ENCODE results near the gene TPI1. TPM values are rescaled to one million over a fixed set of nuclear protein-coding genes. Genes with fewer than 3 reads are reported as not detected.

The TPI1 gene
- total and polyA plus RNA-seq, 2 of the 8 experiments (the other 6 are each of a cell fraction or from before 2014, with no cell fraction given), result 910 to 3,018 TPM

- no peak overlapping the region for H2BK20ac ChIP-seq (ENCODE audit: low read length)
- H3K27ac ChIP-seq (ENCODE audit: low read depth, low read length), result no peak overlapping the region
- H3K79me1 ChIP-seq (ENCODE audit: low read depth, low read length), result peaks cover 2% of the 10 kb centered on the region
- H3K23me2 ChIP-seq (ENCODE audit: low read depth, low read length), result peaks cover 13% of the 10 kb centered on the region
- H2BK15ac ChIP-seq (ENCODE audit: low read length), result no peak overlapping the region
- no peak overlapping the region for H2AK5ac ChIP-seq (ENCODE audit: low read depth, low read length)
- H3K9me3 ChIP-seq (ENCODE audit: insufficient read depth in 2 of 2, low read depth in 1 of 2, low read length in 1 of 2), result no peaks in the 10 kb centered on the region
- FAIRE-seq, result no peak
- peaks cover 9 to 38% (median 27%) of the 10 kb centered on the region in 4 experiments; a peak in 7 of 8 replicates for H3K36me3 ChIP-seq (ENCODE audit: control insufficient read depth in 2 of 4, insufficient read depth in 4 of 4, low read length in 3 of 4)
- no peak overlapping the region for H3K4ac ChIP-seq (replicated peaks; ENCODE audit: insufficient read length, low read depth, low read length)
- no peak overlapping the region for H2BK12ac ChIP-seq (ENCODE audit: low read depth, low read length)
- H4K8ac ChIP-seq (ENCODE audit: extremely low read depth, insufficient read depth, low read length), result no peak overlapping the region; the same call in 1 of the 2 replicates
- no peak overlapping the region for H3K23ac ChIP-seq (ENCODE audit: insufficient read length)
- no peak overlapping the region for H2AFZ ChIP-seq (ENCODE audit: low read length)
- no peak overlapping the region for H4K91ac ChIP-seq (replicated peaks; ENCODE audit: insufficient read length, low read length)
- WGBS, 2 experiments (ENCODE audit: extremely low coverage in 1 of 2, insufficient coverage in 1 of 2, insufficient read length in 1 of 2, insufficient replicate concordance in 2 of 2, low coverage in 1 of 2, low lambda C conversion rate in 2 of 2, missing lambda C conversion rate in 1 of 2), result 91% methylated on average over 10 of the region's 10 CpGs; no CpG with 5 or more reads in 1 of the 2 experiments
- H4K5ac ChIP-seq (ENCODE audit: insufficient read length, low read depth, low read length), result no peak overlapping the region
- peak overlapping the region; percentile 79 to 94 (median 88); a peak in 7 of 8 replicates for H3K4me3 ChIP-seq (ENCODE audit: extremely low read depth in 1 of 4, insufficient read depth in 2 of 4, low read depth in 3 of 4, low read length in 4 of 4)
- CTCF ChIA-PET (ENCODE audit: partially characterized antibody), result interaction anchor here (1.8 to 19.8 kb wide), 3 partner anchors 16 to 294 kb away, joined by 4 to 292 read pairs (median 10); partner anchors contain the start of genes GNB3 and P3H3
- H3K9ac ChIP-seq (replicated peaks in 1 of 4; ENCODE audit: extremely low read depth in 1 of 4, low read depth in 3 of 4, low read length in 3 of 4), result peak overlapping the region in 1 of 4 experiments; percentile 55; a peak in 3 of 7 replicates
- no peak overlapping the region for H2BK120ac ChIP-seq (replicated peaks; ENCODE audit: low read depth, low read length)
- H3K18ac ChIP-seq (ENCODE audit: extremely low read depth, low read length), result no peak overlapping the region
- no peak overlapping the region for H3K56ac ChIP-seq (replicated peaks; ENCODE audit: insufficient read length, low read depth, low read length)
- no peaks in the 10 kb centered on the region for H3K27me3 ChIP-seq (replicated peaks in 1 of 4; ENCODE audit: control insufficient read depth in 3 of 4, extremely low read depth in 1 of 4, insufficient read depth in 3 of 4, low read length in 3 of 4)
- H2BK5ac ChIP-seq (ENCODE audit: low read depth, low read length), result peak overlapping the region; percentile 60; the same call in 1 of the 2 replicates
- POLR2A ChIA-PET (ENCODE audit: partially characterized antibody), result interaction anchor here (1.0 to 25.7 kb wide), 6 partner anchors 17 to 379 kb away, joined by 3 to 588 read pairs (median 25); partner anchors contain the start of genes C12orf57, GAPDH, GNB3 and GPR162
- H3K14ac ChIP-seq (ENCODE audit: insufficient read length), result no peak overlapping the region
- peaks cover 0 to 14% (median 3%) of the 10 kb centered on the region in 4 experiments; a peak in 5 of 7 replicates for H3K4me1 ChIP-seq (replicated peaks in 1 of 4; ENCODE audit: control insufficient read depth in 3 of 4, insufficient read depth in 4 of 4, low read length in 3 of 4)
- DNase-seq (ENCODE audit: low read depth in 1 of 2, low spot score in 2 of 2), result no peak
- H4K20me1 ChIP-seq (replicated peaks in 1 of 2; ENCODE audit: control insufficient read depth in 1 of 2, insufficient read depth in 2 of 2, low read length in 2 of 2), result peaks cover 0 to 3% of the 10 kb centered on the region in 2 experiments
- peaks cover 0 to 29% of the 10 kb centered on the region in 2 experiments; a peak in 2 of 4 replicates for H3K79me2 ChIP-seq (ENCODE audit: control insufficient read depth in 1 of 2, insufficient read depth in 2 of 2, low read length in 2 of 2)
- H3K4me2 ChIP-seq (ENCODE audit: insufficient read depth in 1 of 2, low read depth in 2 of 2, low read length in 2 of 2), result peak overlapping the region; percentile 65 to 96
- TF ChIP-seq CREB1 (IDR thresholded peaks at IDR 0.05) (no peak), JUND (IDR thresholded peaks at IDR 0.05; ENCODE audit: low read length) (no peak), KDM4A (IDR thresholded peaks at IDR 0.05; ENCODE audit: low read depth, low read length, severe bottlenecking) (no peak), GTF2F1 (IDR thresholded peaks at IDR 0.05; ENCODE audit: borderline replicate concordance, low read depth, low read length) (no peak), KDM5A (IDR thresholded peaks at IDR 0.05; ENCODE audit: low read length) (no peak), ASH2L (IDR thresholded peaks at IDR 0.05; ENCODE audit: low read length) (no peak), POU5F1 (IDR thresholded peaks at IDR 0.05; ENCODE audit: low read depth, low read length) (no peak), MAFK (IDR thresholded peaks at IDR 0.05; ENCODE audit: low read depth, low read length) (no peak), JUN (IDR thresholded peaks at IDR 0.05; ENCODE audit: low read depth, low read length) (no peak), TAF7 (optimal IDR thresholded peaks at IDR 0.05; ENCODE audit: borderline replicate concordance, low read depth, low read length) (no peak), TAF1 (IDR thresholded peaks at IDR 0.05; ENCODE audit: low read depth, low read length) (no peak), CTBP2 (IDR thresholded peaks at IDR 0.05; ENCODE audit: borderline replicate concordance, insufficient read depth, insufficient read length, low read length) (no peak), NRF1 (IDR thresholded peaks at IDR 0.05; ENCODE audit: low read depth, low read length) (no peak)
These were observed 17.3 kb upstream of the TPI1 start for GRCh38 chr12:6849976-6850560.

All from H1 (cell line).